Measurements from ENCODE around the gene MYLK3. TPM values are rescaled to one million over a fixed set of nuclear protein-coding genes. Genes with fewer than 3 reads are reported as not detected.

Gene MYLK3
- total RNA-seq, 1 donor from 2014 or later: 0.23 TPM

GRCh38 chr16:46746821-46747776 lies 1.0 kb downstream of the MYLK3 start:
- no peak overlapping the region for H3K27ac Mint-ChIP-seq
- H3K4me3 Mint-ChIP-seq: no peak overlapping the region
- H3K36me3 Mint-ChIP-seq (ENCODE audit: low read depth): no peaks in the 10 kb centered on the region
- H3K4me1 Mint-ChIP-seq: peaks cover 4% of the 10 kb centered on the region
- DNase-seq: no peak
- H3K27me3 Mint-ChIP-seq: no peaks in the 10 kb centered on the region
- no peaks in the 10 kb centered on the region for H3K9me3 Mint-ChIP-seq
- intact Hi-C loops (cut with micrococcal nuclease): no loop called here

- Mint-ChIP-seq H3K36me3 (ENCODE audit: low read depth) (no peaks in the 10 kb centered on the region), H3K27me3 (no peaks in the 10 kb centered on the region), H3K27ac (no peak overlapping the region), H3K4me1 (peaks cover 4% of the 10 kb centered on the region), H3K4me3 (no peak overlapping the region), H3K9me3 (no peaks in the 10 kb centered on the region)
- intact Hi-C loops (cut with micrococcal nuclease): no loop called here
- no peak for DNase-seq
Measured at GRCh38 chr16:46745617-46746016, 2.5 kb downstream of the MYLK3 start.

GRCh38 chr16:46743232-46743719 lies 4.9 kb downstream of the MYLK3 start:
- H3K36me3 Mint-ChIP-seq (ENCODE audit: low read depth): no peaks in the 10 kb centered on the region
- H3K4me1 Mint-ChIP-seq: peaks cover 4% of the 10 kb centered on the region
- H3K9me3 Mint-ChIP-seq: no peaks in the 10 kb centered on the region
- H3K4me3 Mint-ChIP-seq: no peak overlapping the region
- no peak for DNase-seq
- H3K27ac Mint-ChIP-seq: no peak overlapping the region
- H3K27me3 Mint-ChIP-seq: no peaks in the 10 kb centered on the region
- intact Hi-C loops (cut with micrococcal nuclease): no loop called here

GRCh38 chr16:46739934-46740333 lies 8.2 kb downstream of the MYLK3 start:
- H3K36me3 Mint-ChIP-seq (ENCODE audit: low read depth): no peaks in the 10 kb centered on the region
- no peak overlapping the region for H3K4me3 Mint-ChIP-seq
- H3K27me3 Mint-ChIP-seq: no peaks in the 10 kb centered on the region
- no peak for DNase-seq
- peaks cover 4% of the 10 kb centered on the region for H3K4me1 Mint-ChIP-seq
- H3K9me3 Mint-ChIP-seq: no peaks in the 10 kb centered on the region
- no peak overlapping the region for H3K27ac Mint-ChIP-seq
- intact Hi-C loops (cut with micrococcal nuclease): no loop called here

- no peaks in the 10 kb centered on the region for H3K36me3 Mint-ChIP-seq (ENCODE audit: low read depth)
- intact Hi-C loops (cut with micrococcal nuclease): no loop called here
- H3K4me3 Mint-ChIP-seq: no peak overlapping the region
- H3K27ac Mint-ChIP-seq: no peak overlapping the region
- no peaks in the 10 kb centered on the region for H3K9me3 Mint-ChIP-seq
- H3K27me3 Mint-ChIP-seq: no peaks in the 10 kb centered on the region
- DNase-seq: no peak
- H3K4me1 Mint-ChIP-seq: no peaks in the 10 kb centered on the region
Measured at GRCh38 chr16:46737621-46738214, 10.4 kb downstream of the MYLK3 start.

- Mint-ChIP-seq H3K36me3 (ENCODE audit: low read depth) (no peaks in the 10 kb centered on the region), H3K27ac (no peak overlapping the region), H3K4me1 (no peaks in the 10 kb centered on the region), H3K4me3 (no peak overlapping the region), H3K27me3 (no peaks in the 10 kb centered on the region), H3K9me3 (no peaks in the 10 kb centered on the region)
- no peak for DNase-seq
- intact Hi-C loops (cut with micrococcal nuclease): no loop called here
Measured at GRCh38 chr16:46736695-46737094, 11.4 kb downstream of the MYLK3 start.

- intact Hi-C loops (cut with micrococcal nuclease): no loop called here
- H3K4me3 Mint-ChIP-seq: no peak overlapping the region
- DNase-seq: no peak
- no peak overlapping the region for H3K27ac Mint-ChIP-seq
- H3K36me3 Mint-ChIP-seq (ENCODE audit: low read depth): no peaks in the 10 kb centered on the region
- H3K27me3 Mint-ChIP-seq: no peaks in the 10 kb centered on the region
- H3K4me1 Mint-ChIP-seq: no peaks in the 10 kb centered on the region
- no peaks in the 10 kb centered on the region for H3K9me3 Mint-ChIP-seq
Measured at GRCh38 chr16:46733319-46733830, 14.8 kb downstream of the MYLK3 start.

- H3K9me3 Mint-ChIP-seq: no peaks in the 10 kb centered on the region
- H3K27ac Mint-ChIP-seq: no peak overlapping the region
- no peaks in the 10 kb centered on the region for H3K4me1 Mint-ChIP-seq
- H3K4me3 Mint-ChIP-seq: no peak overlapping the region
- no peaks in the 10 kb centered on the region for H3K36me3 Mint-ChIP-seq (ENCODE audit: low read depth)
- no peak for DNase-seq
- no peaks in the 10 kb centered on the region for H3K27me3 Mint-ChIP-seq
- intact Hi-C loops (cut with micrococcal nuclease): no loop called here
Measured at GRCh38 chr16:46732561-46732960, 15.6 kb downstream of the MYLK3 start.

GRCh38 chr16:46731691-46732555 lies 16.2 kb downstream of the MYLK3 start:
- intact Hi-C loops (cut with micrococcal nuclease): no loop called here
- Mint-ChIP-seq H3K9me3 (no peaks in the 10 kb centered on the region), H3K36me3 (ENCODE audit: low read depth) (no peaks in the 10 kb centered on the region), H3K27ac (no peak overlapping the region), H3K4me3 (no peak overlapping the region), H3K4me1 (no peaks in the 10 kb centered on the region), H3K27me3 (no peaks in the 10 kb centered on the region)
- DNase-seq: no peak

- no peaks in the 10 kb centered on the region for H3K36me3 Mint-ChIP-seq (ENCODE audit: low read depth)
- H3K27ac Mint-ChIP-seq: no peak overlapping the region
- no peak overlapping the region for H3K4me3 Mint-ChIP-seq
- no peak for DNase-seq
- H3K9me3 Mint-ChIP-seq: no peaks in the 10 kb centered on the region
- intact Hi-C loops (cut with micrococcal nuclease): no loop called here
- no peaks in the 10 kb centered on the region for H3K27me3 Mint-ChIP-seq
- no peaks in the 10 kb centered on the region for H3K4me1 Mint-ChIP-seq
Measured at GRCh38 chr16:46730801-46731690, 17.1 kb downstream of the MYLK3 start.

GRCh38 chr16:46730126-46730525 lies 18.0 kb downstream of the MYLK3 start:
- no peaks in the 10 kb centered on the region for H3K36me3 Mint-ChIP-seq (ENCODE audit: low read depth)
- H3K27me3 Mint-ChIP-seq: peaks cover 4% of the 10 kb centered on the region
- intact Hi-C loops (cut with micrococcal nuclease): no loop called here
- no peak overlapping the region for H3K27ac Mint-ChIP-seq
- H3K9me3 Mint-ChIP-seq: peaks cover 4% of the 10 kb centered on the region
- H3K4me3 Mint-ChIP-seq: no peak overlapping the region
- H3K4me1 Mint-ChIP-seq: no peaks in the 10 kb centered on the region
- DNase-seq: no peak

- no peaks in the 10 kb centered on the region for H3K36me3 Mint-ChIP-seq (ENCODE audit: low read depth)
- intact Hi-C loops (cut with micrococcal nuclease): no loop called here
- H3K27me3 Mint-ChIP-seq: peaks cover 4% of the 10 kb centered on the region
- peaks cover 7% of the 10 kb centered on the region for H3K9me3 Mint-ChIP-seq
- H3K4me3 Mint-ChIP-seq: no peak overlapping the region
- H3K4me1 Mint-ChIP-seq: no peaks in the 10 kb centered on the region
- DNase-seq: no peak
- H3K27ac Mint-ChIP-seq: no peak overlapping the region
Measured at GRCh38 chr16:46729326-46729995, 18.7 kb downstream of the MYLK3 start.

Data from activated CD4-positive, alpha-beta T cell treated with anti-CD3 and anti-CD28 coated beads, Interleukin-2, amount 10 ng/mL, durations not matched to agents 24 days and 14 days (primary cell).